HG03139 (cell line): Measurements from ENCODE around the gene VPS39.
"Not testable (repeated sequence)": the region's sequence is repeated elsewhere in the genome, so short reads cannot be mapped to it uniquely, and the experiment has no call there.

Experiments
- ATAC-seq: cut with Tn5 transposase; IDR thresholded peaks from one replicate; pipeline ENCODE4 v1.9.1; 2021; ENCODE audit not compliant: unreplicated experiment

VPS39 gene

GRCh38 chr15:42207674-42208579 lies at the start of gene VPS39:
TSS of gene VPS39 (minus strand) at chr15:42208304. CDS start at chr15:42208153, 151 bp downstream.
- peak; percentile 77 for ATAC-seq

- no peak for ATAC-seq
Measured at GRCh38 chr15:42253300-42253699, 45.2 kb upstream of the VPS39 start.

DNA sequence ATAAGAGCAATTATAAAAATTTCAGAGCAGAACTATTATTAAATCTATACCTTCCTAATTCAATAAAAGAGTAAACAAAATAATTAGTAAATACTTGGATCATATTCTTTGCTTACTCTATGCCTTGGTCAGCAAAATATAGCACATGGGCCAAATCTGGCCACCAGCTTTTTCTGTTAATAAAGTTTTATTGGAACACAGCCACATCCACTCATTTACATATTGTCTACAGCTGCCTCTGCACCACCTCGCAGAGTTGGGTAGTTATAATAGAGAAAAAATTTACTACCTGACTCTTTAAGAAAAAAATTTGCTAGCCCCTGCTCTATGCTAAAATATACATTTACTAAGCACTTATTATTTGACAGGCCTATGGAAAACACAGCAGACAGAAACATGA lies 32.7 kb upstream of the VPS39 start:
- no peak for ATAC-seq

- no peak for ATAC-seq
Measured at GRCh38 chr15:42239528-42240182, 31.6 kb upstream of the VPS39 start.

DNA sequence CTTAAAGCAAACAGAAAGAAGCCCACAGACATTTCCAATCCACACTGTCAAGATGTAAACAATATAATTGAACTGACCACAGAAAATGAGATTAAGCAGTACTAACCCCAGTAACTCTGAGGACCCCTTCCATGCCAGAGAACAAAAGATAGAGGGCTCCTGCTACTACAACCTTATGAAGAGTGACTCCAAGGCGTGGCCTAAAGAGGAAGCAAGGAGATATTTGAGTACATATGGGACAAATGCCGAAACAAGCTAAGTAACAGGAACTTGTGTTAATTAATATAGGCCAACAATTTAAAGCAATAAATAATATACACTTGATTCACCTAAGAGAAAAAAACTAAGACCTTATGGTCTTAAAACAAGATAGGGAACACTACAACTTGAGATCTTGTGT lies 25.0 kb upstream of the VPS39 start:
- no peak for ATAC-seq

DNA sequence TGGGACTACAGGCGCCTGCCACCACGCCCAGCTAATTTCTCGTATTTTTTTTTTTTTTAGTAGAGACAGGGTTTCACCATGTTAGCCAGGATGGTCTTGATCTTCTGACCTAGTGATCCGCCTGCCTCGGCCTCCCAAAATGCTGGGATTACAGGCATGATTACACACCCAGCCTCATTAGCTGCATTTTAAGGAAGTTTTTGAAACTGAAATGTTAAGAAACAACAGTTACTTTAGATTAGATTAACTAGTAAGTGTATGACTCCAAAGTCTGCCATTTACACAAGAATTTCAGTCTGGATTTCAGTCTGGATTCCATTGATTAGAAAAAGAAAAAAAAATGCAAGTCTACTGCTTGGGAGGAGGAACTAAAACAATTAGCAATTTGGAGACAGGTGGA lies 24.5 kb upstream of the VPS39 start:
- no peak for ATAC-seq

DNA sequence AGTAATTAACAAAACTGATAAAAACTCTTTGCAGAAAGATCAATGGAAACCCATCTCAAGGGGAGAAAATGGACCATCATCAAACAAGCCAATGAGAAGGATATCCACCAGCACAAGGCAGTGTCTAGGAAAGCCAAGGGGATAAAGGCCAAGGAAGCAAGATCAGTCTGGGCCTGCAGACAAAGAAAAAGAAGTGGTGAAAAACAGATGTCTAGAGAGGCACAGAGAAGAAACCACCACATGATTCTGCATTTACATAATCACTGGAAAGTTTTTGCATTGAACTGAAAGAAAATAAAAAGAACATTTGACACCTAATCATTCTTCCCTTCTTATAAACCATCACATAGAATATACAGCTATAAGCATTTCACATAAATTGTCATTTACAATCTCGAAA lies 23.0 kb upstream of the VPS39 start:
- no peak for ATAC-seq

DNA sequence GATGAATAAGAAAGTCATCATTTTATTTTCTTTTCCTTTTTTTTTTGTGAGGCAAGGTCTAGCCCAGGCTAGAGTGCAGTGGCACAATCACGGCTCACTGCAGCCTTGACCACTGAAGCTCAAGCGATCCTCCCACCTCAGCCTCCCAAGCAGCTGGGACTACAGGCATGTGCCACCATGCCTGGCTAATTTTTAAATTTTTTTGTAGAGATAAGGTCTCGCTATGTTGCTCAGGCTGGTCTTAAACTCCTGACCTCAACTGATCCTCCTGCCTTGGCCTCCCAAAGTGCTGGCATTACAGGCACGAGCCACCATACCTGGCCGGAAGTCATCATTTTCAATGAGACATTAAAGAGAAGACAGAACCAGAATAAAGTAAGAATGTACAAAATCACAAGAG lies 20.9 kb upstream of the VPS39 start:
- not testable (repeated sequence) for ATAC-seq

- ATAC-seq: no peak
Measured at GRCh38 chr15:42228036-42228435, 19.9 kb upstream of the VPS39 start.

- no peak for ATAC-seq
Measured at GRCh38 chr15:42226648-42227047, 18.5 kb upstream of the VPS39 start.

GRCh38 chr15:42220216-42220615 lies 12.1 kb upstream of the VPS39 start:
- ATAC-seq: no peak

DNA sequence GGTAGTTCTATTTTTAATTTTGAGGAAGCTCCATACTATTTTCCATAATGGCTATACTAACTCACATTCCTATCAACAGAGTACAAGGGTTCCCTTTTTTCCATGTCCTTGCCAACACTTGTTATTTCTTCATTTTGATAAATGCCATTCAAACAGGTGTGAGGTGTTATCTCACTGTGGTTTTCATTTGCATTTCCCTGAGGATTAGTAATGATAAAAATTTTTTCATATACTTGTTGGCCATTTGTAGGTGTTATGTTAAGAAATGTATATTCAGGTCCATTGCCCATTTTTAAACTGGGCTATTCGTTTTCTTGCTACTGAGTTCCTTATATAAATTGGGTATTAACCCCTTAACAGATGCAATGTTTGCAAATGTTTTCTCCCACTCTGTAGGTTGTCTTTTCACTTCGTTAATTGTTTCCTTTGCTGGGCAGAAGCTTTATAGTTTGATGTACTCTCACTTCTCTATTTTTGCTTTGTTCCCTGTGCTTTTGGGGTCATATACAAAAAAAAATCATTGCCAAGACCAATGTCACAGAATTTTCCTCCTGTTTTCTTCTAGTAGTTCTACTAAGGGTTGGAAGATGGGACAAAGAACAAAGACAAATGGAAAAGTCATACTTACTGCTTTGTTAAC lies 11.0 kb upstream of the VPS39 start:
- no peak for ATAC-seq

GRCh38 chr15:42217568-42217967 lies 9.5 kb upstream of the VPS39 start:
- no peak for ATAC-seq

DNA sequence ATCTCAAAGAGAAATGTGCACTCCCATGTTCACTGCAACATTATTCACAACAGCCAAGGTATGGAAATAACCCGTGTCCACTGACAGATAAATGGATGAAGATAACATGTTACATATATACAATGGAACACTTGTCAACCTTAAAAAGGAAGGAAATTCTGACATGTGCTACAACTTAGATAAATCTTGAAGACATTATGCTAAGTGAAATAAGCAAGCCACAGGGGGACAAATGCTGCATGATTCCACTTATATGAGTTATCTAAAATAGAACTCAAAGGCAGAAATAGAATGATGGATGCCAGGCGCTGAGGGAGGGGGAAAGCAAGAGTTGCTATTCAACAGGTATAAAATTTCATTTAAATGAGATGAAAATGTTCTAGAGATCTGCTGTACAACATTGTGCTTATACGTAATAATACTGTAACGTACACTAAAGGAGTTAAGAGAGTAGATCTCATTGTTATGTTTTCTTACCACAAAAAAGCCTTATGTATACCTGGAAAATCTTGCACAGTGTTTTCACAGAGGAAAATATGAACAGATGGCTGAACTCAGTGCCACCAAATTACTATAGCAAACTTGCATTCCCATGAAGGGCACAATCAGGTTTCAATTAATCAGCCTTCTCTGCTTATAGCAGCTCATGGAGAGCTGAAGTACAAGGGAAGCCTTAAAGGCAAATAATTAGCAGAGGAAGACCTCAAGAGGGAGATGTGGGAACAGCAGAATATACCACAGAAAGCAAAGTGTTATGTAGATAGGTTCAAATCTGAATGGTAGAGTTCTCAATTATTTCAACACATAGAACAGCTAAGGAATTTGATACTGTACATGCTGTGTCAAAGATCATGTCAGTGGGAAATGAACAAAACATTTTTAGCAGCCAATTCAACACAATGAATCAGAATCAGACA lies 8.1 kb upstream of the VPS39 start:
- no peak for ATAC-seq

DNA sequence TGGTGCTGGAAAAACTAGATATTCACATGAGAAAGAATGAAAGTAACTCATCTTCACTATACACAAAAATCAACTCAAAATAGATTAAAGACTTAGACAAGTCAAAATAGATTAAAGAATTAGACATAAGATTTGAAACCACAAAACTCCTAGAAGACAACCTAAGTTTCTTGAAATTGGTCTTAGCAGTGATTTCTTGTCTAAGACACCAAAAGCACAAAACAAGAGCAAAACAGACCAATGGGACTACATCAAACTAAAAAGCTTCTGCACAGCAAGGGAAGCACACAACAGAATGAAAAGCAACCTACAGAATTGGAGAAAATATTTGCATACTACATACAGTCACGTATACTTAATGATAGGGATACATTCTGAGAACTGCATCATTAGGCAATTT lies 6.5 kb upstream of the VPS39 start:
- no peak for ATAC-seq

DNA sequence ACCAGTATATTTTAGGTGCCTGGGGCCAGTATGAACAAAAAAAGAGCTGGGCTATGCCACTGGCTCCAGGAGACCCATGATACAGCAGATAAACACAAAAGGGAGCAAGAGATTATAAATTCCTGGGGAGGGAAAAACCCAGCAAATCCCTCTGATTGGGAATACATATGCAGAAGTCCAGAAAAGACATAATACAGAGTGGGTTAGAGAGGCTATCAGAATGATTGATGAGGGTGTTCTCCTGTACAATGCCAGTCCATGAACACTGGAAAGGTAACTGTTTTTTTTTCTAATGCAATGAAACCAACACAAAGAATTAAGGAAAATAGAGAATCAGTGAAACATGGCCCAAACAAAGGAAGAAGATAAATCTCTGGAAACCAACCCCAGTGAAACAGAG lies 5.4 kb upstream of the VPS39 start:
- ATAC-seq: no peak

DNA sequence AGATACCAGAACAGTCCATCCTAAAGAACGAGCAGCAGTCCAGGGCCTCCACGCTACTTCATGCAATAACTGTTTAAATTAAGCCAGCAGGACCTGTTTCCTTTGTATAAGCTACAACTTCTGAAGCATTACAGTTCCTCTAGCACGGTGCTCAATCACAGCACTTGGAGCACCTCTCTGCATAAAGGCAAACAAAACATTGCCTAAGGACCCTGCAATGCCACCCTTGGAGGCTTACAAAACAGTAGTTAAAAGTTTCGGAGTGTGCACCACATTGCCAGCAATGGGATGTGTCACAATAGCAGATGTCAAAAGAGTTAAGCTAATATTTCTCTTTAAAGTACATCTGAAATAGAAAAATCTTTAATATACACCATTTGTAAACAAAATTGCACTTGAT lies 2.6 kb upstream of the VPS39 start:
- no peak for ATAC-seq

DNA sequence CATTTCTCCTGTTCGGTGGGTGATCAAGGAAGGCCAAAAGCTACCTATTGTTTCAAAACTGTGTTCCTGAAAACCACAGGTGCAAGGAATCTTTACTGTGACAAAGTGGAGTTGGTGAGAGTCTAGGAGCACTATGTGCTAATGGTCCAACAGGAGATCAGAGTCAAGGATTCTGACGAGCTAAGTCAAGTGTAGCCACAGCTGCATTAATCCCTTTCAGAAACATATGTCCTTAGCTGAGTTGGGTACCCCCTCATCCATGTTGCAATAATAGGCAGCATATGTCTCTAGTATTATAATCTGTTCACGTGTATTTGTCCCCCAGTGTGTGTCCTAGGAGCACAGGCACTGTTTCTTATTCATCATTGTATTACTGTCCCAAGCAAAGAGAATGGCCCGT lies 1.7 kb downstream of the VPS39 start:
- ATAC-seq: no peak

DNA sequence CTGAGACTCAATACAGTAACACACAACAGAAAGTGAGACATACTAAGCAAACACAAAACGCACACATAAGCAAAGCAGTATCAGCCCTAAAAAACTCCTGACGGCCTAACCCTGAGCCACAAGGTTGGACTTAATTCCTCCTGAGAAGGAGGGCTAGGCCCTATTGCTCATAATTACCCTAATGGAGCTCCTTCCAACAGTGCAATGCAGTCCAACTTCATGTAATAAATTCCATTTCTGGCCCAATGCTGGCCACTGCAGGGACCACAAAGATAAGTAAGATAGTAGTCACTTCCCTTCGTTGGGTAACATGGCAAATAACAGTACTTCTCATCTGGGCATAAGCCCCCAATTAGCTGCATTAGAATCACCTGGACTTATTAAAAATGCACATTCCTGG lies 4.2 kb downstream of the VPS39 start:
- no peak for ATAC-seq

- no peak for ATAC-seq
Measured at GRCh38 chr15:42202653-42203052, 5.5 kb downstream of the VPS39 start.

DNA sequence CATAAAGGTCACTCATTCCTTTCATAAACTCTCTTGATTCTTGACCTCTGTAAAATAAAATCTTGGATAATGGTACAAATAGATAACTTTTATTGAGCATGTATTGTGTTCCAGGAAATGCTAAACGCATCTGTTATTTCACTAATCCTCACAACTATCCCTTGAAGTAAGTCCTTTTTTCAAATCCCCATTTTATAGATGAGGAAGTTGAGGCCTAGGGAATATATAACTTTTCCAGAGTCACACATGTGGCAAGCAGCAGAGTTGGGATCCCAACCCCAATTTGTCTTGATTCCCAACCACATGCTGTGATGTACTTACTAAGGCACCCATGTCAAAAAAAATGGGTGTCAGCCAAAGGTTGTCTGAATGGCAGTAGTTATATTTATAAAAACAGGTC lies 6.3 kb downstream of the VPS39 start:
- no peak for ATAC-seq
